HG03025 (cell line): Measurements from ENCODE around the gene NUDT9.
"Not testable (repeated sequence)": the region's sequence is repeated elsewhere in the genome, so short reads cannot be mapped to it uniquely, and the experiment has no call there.

ENCODE experiments used
- ATAC-seq: cut with Tn5 transposase; IDR thresholded peaks from one replicate; pipeline ENCODE4 v1.9.1; 2021; ENCODE audit warnings: mild to moderate bottlenecking, moderate library complexity; ENCODE audit not compliant: unreplicated experiment, low FRiP score

The NUDT9 gene

GRCh38 chr4:87422104-87423052 is at the start of gene NUDT9:
Gene NUDT9 (plus strand): TSS chr4:87422573. CDS start chr4:87422906, 333 bp downstream.
- peak; percentile 83 for ATAC-seq

GRCh38 chr4:87375719-87376291 is 46.6 kb upstream of the NUDT9 start:
- ATAC-seq, result no peak

GRCh38 chr4:87377816-87378215 is 44.6 kb upstream of the NUDT9 start:
- ATAC-seq, result no peak

GRCh38 chr4:87382116-87382515 is 40.3 kb upstream of the NUDT9 start:
- ATAC-seq, result no peak

- ATAC-seq, result no peak
Measured at GRCh38 chr4:87382931-87383330, 39.4 kb upstream of the NUDT9 start.

GRCh38 chr4:87384466-87385132 is 37.8 kb upstream of the NUDT9 start:
- ATAC-seq, result not testable (repeated sequence)

GRCh38 chr4:87387237-87387636 is 35.1 kb upstream of the NUDT9 start:
- ATAC-seq, result no peak

- no peak for ATAC-seq
Measured at GRCh38 chr4:87388901-87389300, 33.5 kb upstream of the NUDT9 start.

- not testable (repeated sequence) for ATAC-seq
Measured at GRCh38 chr4:87390055-87390454, 32.3 kb upstream of the NUDT9 start.

- ATAC-seq, result no peak
Measured at GRCh38 chr4:87390551-87390890, 31.9 kb upstream of the NUDT9 start.

GRCh38 chr4:87390891-87391575 is 31.3 kb upstream of the NUDT9 start, which contains the start of gene HSD17B11:
Gene HSD17B11 (minus strand): TSS chr4:87391188. CDS start chr4:87391070, 118 bp downstream.
- peak; percentile 99 for ATAC-seq

- peak; percentile 3 for ATAC-seq
Measured at GRCh38 chr4:87391576-87392054, 30.8 kb upstream of the NUDT9 start.

- ATAC-seq, result no peak
Measured at GRCh38 chr4:87392183-87392582, 30.2 kb upstream of the NUDT9 start.

GRCh38 chr4:87395073-87395472 is 27.3 kb upstream of the NUDT9 start:
- not testable (repeated sequence) for ATAC-seq

- ATAC-seq, result not testable (repeated sequence)
Measured at GRCh38 chr4:87395851-87396250, 26.5 kb upstream of the NUDT9 start.

- ATAC-seq, result no peak
Measured at GRCh38 chr4:87399148-87399547, 23.2 kb upstream of the NUDT9 start.

GRCh38 chr4:87399954-87400353 is 22.4 kb upstream of the NUDT9 start:
- no peak for ATAC-seq

GRCh38 chr4:87403732-87404131 is 18.6 kb upstream of the NUDT9 start:
- ATAC-seq, result not testable (repeated sequence)

GRCh38 chr4:87405211-87405820 is 17.1 kb upstream of the NUDT9 start:
- ATAC-seq, result no peak

GRCh38 chr4:87406462-87406861 is 15.9 kb upstream of the NUDT9 start:
- ATAC-seq, result no peak
